PC-3 (cell line): ENCODE measurements around the gene ASTN2.

Source experiments
- CTCF ChIP-seq: fragments of 300-600 bp; sonication (generic); conservative IDR thresholded peaks from 2 replicates; pipeline ENCODE4 v1.5.1; 2017; ENCODE audit warnings: antibody characterized with exemption, low read depth, mild to moderate bottlenecking, low read length
- EZH2 ChIP-seq: fragments of 300-600 bp; sonication (generic); IDR thresholded peaks from one replicate; pipeline ENCODE4 v1.6.1; 2017; ENCODE audit warnings: antibody characterized with exemption, mild to moderate bottlenecking, low read length; ENCODE audit not compliant: unreplicated experiment

- TF ChIP-seq CTCF (no peak), EZH2 (no peak)
Measured at GRCh38 chr9:117074342-117074662, 340.6 kb downstream of the ASTN2 start.
